Smooth muscle cell of the brain vasculature (primary cell): ENCODE results near the gene NMNAT2.
A peak's percentile ranks its signal among the peaks of the same experiment; 100 is the strongest.

Source experiments
- DNase-seq: peaks from one replicate; pipeline ENCODE4 v3.0.0-alpha.2; 2012; ENCODE audit warnings: low read depth, low spot score

The NMNAT2 gene

DNA sequence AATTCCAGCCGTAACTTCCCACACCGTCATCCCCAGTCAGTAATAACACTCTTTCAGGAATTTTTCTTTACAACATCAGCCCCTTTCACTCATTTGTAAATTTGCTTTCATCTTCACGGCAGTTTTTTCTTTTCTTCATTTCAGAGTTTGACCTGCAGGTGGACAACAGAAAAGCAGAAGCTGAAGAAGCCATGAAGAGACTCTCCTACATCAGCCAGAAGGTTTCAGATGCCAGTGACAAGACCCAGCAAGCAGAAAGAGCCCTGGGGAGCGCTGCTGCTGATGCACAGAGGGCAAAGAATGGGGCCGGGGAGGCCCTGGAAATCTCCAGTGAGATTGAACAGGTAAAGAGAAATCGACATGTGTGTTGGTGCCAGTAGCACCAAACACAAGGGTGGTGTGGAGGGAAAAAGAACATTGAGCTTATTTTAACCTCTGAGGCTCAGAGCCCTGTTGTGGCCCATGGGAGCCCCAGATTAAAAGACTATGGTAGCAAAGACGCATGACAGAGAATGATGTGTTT is 178.9 kb downstream of the NMNAT2 start:
- DNase-seq: no peak

DNA sequence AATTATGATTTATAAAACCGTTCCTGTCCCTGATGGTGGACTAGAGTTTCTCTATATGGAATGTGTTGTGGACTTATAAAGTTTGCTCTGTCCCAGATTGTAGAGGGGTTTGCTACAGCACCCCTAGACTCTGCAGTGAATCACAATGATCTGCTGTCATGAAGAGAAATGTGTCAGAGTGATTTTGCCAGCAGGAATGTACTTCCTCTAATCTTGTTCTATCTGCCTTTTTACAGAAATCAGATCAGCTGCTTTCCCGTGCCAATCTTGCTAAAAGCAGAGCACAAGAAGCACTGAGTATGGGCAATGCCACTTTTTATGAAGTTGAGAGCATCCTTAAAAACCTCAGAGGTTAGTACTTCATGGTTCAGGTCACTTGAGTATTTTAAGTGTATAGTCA is 180.1 kb downstream of the NMNAT2 start:
- DNase-seq: no peak

DNA sequence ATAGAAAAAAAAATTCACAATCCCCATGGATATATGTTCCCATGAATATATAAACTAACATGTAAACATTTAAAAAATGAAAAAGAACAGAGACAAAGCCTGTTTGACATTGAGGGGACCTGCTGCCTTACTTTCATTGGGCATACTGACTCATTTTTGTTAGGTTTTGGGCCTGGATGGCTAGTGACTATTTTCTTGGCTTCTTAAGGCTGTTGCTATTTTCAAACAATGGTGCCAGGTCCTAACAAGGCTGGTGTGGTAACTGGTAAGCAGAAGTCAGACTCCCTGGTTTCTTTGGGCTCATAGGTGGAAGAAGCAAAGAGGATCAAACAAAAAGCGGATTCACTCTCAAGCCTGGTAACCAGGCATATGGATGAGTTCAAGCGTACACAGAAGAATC is 181.1 kb downstream of the NMNAT2 start:
- DNase-seq: no peak

DNA sequence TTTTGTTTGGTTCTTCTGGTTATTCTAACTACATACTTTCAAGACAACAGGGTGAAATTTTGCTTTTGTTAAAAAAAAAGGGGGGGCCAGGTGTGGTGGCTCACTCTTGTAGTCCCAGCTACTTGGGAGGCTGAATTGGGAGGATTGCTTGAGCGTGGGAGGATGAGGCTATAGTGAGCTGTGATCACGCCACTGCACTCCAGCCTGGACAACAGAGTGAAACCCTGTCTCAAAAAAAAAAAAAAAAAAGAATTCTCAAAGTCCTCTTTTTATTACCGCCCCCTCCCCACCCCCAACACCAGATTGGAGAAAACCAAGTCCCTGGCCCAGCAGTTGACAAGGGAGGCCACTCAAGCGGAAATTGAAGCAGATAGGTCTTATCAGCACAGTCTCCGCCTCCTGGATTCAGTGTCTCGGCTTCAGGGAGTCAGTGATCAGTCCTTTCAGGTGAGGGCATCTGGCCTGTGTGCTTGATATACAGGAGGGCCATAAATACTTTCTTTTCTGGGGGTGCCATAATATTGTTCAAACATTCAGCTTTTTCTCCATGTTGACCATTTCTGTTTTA is 181.9 kb downstream of the NMNAT2 start:
- no peak for DNase-seq

DNA sequence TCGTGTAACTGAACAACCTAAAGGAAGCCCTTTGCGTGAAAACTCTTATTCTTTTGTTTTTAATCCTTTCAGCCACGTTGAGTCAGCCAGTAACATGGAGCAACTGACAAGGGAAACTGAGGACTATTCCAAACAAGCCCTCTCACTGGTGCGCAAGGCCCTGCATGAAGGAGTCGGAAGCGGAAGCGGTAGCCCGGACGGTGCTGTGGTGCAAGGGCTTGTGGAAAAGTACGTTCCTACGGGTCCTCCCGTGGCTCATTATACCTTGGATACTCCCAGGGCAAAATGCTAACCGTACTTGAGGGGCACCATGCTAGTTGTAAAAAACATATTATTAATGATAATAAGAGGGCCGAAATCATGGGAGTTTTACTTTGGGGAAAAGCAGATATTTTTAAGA is 182.7 kb downstream of the NMNAT2 start:
- no peak for DNase-seq

DNA sequence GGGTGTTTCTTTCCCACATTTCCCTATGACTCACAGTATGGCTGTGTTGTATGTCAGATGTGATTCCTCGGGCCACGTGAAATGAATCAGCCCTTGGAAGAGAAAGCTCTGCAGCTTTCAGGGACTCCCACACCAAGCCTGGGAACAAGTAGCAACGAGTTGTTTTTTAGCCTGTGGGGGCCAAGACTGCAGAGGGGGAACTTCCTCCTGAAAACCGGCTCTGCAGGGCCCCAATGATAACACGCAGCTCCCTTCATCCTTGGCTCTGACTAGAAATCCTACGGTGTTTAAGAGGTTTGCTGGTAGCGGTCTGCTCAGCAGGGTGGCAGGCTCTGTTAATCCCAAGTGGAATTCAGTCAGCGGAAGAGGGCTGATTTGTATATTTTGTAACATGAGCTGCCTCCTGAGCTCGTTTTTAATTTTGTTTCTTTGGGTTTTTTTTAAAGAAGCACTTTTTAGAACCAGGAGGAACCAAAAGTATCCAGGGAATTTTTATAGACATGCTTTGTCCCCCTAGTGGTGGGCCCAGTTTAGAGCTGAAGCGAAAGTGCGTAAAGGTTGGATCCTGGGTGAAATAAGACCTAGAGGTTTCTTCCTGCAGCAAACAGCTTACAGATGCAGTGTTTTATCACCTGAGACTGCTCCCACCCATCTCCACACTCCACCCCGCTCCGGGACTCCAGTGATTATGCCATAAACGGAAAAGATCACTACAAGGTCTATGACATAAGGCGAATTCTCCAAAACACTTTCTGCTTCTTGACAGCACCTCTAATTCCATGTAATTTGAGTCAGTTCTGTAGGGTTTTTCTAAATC is 183.3 kb downstream of the NMNAT2 start:
- DNase-seq: peak; percentile 98

DNA sequence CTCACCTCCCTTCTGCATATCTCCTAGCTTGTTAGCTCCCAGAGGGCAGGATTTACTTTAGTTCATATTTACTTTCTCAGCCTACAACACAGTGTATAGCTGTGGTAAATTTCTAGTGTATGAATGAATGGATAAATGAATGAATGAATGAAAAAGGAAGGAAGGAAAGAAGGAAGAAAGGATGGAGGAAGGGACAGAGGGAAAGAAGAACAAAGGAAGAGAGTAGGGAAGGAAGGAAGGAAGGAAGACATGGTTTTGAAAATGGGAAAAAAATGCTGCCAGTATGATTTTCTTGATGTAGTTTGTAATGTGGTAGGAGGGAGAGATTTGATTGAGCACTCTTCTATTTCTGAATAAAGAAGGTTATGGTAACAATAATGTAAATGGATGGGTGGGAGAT is 185.1 kb downstream of the NMNAT2 start:
- DNase-seq: no peak

DNA sequence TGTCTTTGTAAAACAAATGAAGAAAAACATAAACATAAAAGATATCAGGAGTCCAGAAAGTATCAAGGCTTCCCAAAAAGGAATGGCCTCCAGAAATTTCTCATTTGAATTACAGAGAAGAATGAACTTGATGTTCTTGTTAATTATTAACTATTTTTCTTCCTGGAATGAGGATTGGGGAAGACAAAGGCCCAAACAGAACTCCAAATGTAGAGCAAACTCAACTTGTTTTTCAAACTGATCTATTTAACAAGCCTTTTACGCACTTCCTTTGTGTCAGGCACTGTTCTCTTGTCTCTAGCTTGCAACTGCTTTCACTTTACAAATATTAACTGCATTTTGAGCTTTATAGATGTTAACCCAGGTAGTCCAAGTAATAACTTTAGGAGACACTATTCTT is 186.6 kb downstream of the NMNAT2 start:
- no peak for DNase-seq

DNA sequence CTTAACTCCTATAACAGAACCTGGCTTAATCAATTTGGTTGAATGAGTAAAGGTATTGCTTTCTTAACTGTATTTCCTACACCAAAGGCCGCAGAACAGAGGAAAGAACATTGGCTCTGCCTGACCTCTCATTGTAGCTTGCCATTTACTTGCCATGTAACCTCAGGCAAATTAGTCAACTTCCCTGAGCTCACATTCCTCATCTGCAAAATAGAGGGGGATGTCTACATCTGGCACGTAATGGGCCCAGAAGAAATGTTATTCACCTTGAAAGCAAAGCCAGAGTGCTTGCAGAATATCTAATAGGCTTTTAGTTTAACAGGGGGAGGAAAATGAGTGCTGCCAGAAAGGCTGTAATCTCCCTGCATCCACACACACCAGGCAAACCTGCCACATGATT is 187.8 kb downstream of the NMNAT2 start:
- no peak for DNase-seq

DNA sequence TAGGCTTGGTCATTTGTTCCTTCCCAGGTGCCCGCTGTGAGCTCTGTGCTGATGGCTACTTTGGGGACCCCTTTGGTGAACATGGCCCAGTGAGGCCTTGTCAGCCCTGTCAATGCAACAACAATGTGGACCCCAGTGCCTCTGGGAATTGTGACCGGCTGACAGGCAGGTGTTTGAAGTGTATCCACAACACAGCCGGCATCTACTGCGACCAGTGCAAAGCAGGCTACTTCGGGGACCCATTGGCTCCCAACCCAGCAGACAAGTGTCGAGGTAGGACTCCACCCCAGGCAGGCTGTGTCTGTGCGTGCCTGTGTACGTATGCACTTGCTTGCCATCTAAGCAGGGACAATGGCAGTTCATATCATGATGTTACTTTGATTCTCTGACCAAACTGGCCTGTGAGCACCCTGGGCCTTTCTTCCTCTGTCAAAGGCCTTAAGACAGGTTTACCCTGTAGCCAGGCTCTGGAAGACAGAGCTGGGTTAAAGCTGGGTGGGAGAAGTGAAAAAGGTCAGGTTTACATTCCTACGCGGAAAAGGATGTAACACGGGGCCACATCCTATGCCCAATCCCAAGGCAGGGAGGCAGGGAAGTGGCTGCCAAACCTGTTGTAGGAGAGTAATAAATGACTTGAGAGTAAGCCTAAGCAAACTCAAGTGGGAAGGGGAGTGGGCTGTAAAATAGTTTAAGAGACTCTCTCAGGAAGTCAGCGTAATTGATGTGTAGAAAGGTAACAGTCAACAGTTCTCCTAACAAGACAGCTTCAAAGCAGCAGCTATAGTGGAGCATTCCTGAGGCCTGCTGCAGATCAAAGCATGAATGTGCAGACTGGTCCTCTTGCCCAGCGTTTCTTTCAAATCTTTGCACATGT is 189.6 kb downstream of the NMNAT2 start:
- DNase-seq: no peak

DNA sequence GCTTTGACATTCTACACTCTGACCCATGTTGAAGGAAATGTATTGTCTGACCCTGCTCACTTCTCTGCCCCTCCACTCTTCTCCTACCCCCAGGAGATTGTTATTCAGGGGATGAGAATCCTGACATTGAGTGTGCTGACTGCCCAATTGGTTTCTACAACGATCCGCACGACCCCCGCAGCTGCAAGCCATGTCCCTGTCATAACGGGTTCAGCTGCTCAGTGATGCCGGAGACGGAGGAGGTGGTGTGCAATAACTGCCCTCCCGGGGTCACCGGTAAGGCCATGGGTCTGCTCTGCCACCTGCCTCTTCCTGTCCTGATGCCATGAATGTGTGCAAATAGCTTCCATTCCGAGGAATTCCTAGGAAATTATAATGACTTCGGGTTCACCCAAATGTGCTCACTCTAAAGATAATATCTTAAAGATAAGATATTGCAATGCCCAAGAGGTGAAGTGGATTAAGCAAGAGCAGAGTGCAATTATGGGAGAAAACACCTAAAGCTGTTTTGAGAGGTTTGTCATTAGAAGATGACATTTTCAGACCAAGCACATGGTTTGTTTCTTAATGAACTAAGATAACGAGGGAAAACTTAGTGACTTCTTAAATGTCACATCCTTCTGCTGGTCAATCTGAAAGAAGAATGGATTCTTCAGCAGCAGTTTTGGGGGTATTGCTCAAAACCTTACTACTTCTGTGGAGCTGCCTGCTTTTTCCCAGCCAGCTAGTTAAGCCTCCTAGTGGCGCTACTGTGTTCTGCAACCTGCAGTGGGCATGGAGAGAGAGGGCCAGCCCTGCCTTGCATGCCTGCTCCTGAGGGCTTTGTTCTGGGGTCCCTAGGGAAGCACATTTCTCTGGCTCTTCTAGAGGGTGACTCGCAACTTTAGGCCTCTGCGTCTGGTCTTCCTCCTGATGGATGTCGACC is 190.5 kb downstream of the NMNAT2 start:
- no peak for DNase-seq

DNA sequence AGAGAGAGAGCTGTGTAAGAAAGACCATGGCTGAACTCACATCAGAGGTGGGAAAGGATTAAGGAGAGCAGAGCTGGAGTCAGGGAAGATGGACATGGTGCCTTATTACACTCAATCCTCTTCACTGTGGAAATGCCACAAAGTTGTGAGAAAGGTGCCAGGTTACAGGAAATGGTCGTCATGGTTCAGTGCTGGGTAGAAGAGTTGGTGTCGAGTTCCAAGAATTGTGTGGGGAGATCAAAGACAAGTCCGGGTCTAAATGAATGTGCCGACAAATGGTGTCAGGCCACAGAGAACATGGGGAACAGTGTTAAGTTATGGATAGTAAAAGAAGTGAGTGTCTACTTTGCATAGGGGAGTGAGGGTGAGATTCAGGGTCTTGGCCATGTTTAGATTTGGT is 191.2 kb downstream of the NMNAT2 start:
- DNase-seq: no peak

DNA sequence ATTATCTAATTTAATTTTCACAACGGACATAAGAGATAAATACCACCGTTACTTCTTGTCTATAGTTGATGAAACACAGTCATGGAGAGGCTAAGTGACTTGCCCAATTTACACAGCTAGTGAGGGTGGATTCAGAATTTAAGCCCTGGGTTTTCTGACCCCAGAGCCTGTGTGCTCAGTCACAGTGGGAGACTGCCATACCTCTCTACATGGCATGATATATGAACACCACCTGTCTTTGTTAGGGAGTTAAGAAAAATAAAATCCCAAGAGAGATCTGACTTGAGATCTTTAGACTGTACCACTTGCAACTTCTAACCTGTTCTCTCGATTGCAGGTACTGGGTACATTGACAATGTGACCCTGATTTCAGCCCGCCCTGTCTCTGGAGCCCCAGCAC is 191.8 kb downstream of the NMNAT2 start:
- DNase-seq: no peak

DNA sequence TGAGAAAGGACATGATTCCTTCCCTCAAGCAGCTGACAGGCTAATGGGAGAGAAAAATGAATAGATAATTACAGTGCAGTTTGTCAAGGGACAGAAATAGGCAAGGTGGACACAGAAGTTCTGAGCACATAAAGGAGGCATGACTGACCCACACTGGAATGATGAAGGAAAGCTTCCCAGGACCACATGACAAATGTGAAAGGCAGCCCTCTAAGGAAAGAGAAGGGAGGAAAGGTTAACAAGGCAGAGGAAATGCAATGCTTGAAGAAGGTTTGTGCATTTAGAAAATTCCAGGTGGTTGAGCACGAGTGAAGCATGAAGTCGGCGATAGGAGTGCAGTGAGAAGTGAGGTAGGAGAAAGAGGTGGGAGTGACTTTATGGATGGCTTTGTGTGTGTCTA is 194.7 kb downstream of the NMNAT2 start:
- no peak for DNase-seq

DNA sequence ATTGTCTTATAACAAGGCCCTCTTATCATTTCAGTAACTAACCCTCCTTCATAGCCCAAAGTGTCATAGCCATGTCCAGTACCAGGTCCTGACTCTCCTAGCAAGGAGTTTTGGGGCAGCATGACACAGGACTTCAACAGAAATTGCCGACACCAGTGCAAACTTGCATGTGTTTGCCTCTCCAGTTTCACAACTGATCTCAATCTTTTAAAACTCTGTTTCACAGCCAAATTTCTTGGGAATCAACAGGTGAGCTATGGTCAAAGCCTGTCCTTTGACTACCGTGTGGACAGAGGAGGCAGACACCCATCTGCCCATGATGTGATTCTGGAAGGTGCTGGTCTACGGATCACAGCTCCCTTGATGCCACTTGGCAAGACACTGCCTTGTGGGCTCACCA is 195.3 kb downstream of the NMNAT2 start:
- no peak for DNase-seq

DNA sequence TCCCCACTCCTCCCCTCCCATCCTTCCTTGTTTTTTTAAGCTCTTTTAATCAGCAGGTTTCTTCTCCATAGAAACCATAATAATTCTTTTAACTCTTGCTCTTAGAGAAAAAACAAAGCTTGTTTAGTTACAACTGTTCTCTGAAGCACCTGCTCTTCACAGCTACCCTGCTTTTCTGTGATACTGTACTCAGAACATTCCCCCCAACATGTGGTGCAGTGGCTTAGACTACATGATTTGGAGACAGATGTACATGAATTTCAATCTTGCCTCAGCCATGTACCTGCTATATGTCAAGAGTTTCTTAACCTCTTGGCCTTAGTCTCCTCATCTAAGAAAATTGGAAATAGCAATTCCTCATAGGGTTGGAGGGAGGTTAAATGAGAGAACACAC is 198.6 kb downstream of the NMNAT2 start:
- no peak for DNase-seq

DNA sequence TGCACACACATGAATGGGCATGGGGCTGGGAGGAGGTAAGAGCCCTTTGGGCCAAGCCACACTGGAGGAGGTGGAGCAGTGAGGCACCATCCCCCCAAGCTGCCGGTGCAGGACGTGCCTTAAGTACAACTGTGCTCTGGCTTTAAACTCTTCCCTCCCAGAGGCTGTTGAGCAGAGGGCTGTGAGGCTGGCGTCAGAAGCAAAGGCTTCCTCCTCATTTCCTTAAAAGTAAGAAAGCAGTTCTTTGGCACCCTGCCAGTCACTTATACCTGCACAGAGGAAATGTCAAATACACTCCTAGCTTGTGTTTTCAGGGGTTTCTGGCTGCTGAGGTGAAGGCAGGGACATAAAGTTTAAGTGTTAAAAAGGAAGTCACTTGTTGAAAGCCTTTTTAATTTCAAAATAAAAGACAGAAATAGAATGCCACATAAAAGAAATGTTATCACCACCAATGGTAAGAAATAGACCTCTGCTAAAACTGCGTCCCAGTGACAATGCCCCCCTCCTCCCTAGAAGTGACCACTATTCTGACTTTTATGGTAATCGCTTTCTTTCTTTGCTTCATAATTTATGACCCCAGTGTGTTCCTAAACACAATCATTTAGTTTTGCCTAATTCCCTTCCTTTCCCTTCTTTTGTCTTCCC is 199.1 kb downstream of the NMNAT2 start:
- no peak for DNase-seq

DNA sequence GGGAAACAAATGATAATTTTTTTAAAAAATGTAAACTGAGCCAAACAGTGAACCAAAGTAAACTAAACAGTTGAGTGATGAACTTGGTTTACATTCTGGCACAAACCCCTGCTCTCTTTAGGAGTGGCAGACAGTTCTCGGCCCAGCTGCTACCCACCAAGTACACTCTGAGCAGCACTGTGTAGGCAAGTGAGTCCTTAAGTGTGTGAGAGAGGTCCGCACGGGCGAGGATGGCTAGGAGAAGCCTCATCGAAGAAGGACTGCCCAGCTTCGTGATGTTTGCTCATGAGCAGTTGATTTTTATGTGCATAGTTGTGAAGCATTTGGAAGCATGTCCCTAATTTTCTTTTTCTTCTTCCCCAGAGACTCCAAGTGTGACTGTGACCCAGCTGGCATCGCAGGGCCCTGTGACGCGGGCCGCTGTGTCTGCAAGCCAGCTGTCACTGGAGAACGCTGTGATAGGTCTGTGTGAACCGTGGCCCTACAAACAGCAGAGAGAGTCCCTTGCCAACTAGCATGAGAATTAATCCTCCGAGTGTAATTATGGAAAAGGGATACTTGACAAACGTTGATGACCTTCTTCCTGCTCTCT is 200.1 kb downstream of the NMNAT2 start:
- DNase-seq: no peak

DNA sequence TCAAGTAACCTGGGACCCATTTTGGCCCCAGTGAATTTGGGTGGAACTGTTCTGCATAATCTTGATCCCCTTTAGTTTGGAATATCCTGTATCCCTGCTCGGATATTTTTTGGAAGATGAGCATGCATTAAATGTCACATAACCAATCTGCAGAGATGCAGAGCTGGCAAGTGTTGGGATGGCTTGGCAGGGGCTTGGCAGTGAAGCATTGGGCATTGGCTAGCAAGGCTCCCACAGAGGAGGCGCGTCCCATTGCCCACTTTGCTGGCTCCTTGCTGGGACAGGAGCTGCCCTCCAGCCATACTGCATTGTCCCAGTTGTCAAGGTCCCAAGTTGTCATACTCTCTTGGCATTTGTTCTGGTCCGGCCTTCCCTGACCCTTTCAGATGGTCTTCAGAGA is 202.2 kb downstream of the NMNAT2 start:
- no peak for DNase-seq

DNA sequence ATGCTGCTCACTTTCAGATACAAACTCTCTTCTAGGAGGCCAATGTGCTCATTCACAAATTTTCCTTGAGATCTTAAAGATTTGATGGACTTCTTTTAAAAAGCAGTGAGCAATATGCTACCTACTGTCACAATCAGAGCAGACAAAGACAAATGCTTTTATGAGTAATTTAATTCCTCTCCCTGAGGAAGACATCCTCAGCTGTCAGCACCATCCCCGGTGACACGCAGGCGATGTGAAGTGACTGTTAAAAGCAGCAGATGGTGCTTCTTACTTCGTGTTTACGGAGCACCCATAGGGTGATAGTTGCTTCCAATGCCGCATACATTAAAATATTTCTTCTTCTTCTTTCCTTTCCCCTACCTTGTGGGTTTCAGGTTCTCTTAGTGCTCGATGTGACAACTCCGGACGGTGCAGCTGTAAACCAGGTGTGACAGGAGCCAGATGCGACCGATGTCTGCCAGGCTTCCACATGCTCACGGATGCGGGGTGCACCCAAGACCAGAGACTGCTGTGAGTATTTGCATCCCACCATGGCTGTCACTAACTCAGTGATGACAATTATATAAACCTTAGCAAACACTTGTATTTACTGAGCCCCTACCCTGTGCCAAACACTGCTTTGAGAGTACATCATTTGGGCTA is 203.0 kb downstream of the NMNAT2 start:
- DNase-seq: no peak
